HG02840 (cell line): ENCODE data around the gene FBN1.

ENCODE experiments used
- ATAC-seq: cut with Tn5 transposase; IDR thresholded peaks from one replicate; pipeline ENCODE4 v1.9.1; 2021; ENCODE audit warnings: mild to moderate bottlenecking, moderate library complexity, moderate number of reproducible peaks; ENCODE audit not compliant: unreplicated experiment, low FRiP score

Gene FBN1

DNA sequence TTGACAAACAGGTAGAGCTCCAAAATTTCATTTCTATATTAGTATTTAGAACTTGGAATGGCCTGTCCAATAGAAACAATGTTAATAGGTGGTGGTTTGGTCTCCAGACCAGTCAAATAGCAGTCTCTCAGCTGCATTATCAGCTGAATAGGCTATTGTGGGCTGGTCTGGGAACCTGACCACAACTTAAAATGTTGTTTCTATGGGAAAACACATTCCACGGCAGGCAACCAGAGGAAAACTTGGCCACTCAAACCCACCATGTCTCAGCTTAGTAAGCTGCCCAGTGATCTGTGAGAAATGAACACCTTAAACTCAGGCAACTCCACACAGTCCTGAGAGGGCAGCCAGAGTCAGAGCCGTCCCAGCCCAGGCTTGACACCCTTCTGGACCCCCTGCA, 20.4 kb downstream of the FBN1 start:
- no peak for ATAC-seq

DNA sequence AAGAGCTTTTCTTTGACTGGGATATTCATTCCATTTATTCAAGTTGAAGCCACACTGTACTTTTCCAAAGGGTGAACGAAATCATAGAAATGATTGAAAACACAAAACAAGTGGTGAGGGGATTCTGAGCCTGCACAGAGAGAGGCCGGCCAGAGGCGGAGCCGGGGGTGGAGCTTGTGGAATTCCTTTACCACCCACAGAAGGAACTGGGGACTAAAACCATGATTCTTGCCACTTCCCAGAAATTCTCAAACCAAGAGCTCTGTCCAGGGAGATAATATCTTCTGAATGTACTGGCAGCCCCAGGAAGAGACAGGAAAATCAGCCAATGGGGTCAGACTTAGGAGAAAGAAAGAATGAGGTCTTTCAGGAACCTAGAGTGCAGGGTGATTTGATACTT, 20.8 kb downstream of the FBN1 start:
- no peak for ATAC-seq

DNA sequence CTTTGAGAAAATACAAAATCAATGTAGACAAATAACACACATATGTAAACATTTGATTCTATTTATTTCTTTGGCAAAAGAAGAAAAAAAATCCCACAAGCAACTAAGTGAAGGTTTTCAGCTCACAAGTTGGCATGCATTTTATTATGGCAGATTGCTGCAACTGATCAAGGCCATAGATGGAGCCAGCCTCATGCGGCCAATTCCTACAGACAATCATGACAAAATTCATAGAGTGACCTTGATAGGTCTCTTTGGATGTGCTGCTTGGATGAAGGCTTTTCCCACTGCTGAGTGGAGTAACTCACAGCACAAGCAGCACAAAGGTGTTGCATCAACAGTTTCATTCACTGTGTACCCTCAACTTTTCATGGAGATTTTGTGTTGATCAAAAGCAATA, 22.1 kb downstream of the FBN1 start:
- no peak for ATAC-seq

DNA sequence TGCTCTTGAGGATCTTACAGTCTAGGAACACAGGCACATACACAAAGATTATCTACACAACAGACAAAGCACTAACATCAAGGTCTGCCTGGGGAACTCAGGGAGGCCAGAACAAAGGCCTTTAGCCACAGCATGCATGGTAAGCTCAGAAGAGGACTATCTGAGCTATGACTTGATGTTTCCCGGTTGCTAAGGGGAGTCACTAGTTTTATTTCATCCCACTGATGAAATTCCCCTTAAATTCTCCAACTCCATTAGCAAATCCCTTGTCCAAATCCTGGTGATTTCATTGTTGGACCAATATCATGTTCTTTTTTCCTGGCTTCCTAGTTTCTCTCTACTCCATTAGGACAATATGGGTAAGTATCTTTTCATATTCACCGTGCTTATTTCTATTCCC, 23.3 kb downstream of the FBN1 start:
- ATAC-seq, result no peak

DNA sequence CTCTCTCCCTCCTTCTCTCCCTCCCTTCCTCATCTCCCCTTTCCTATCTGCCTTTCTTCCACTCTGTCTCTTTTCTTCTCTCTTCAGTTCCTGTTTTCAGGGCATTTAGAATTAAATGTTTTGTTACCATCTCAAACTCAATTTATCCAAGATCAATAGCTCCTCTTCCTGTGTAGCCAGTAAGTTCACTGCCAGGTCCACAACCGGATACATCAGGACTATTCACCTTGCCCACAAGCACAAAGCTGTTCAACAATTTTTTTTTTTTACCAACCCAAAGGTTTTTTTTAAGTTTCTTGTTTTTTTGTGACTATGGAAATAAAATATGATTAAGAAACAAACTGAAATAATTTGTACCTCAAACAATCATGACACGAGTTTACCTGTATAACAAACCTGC, 26.1 kb downstream of the FBN1 start:
- ATAC-seq, result no peak

DNA sequence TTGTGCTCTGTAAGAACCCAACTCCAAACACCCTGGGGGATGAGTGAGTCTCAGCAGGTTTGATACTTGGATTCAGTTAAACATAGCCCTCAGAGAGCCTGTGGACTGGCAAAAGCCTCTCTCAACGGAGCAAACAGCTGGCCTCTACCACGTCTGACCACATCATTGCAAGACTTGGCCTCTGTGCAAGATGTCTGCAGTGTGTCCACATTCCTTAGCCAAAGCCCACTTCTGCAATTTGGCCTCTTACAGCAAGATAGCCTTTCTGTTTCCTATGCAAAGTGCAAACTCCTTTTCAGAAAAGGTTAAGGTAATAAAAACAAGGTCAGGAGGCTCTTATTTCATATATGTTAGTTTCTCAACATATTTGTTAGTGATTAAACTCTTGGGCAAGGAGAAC, 27.9 kb downstream of the FBN1 start:
- ATAC-seq, result no peak

DNA sequence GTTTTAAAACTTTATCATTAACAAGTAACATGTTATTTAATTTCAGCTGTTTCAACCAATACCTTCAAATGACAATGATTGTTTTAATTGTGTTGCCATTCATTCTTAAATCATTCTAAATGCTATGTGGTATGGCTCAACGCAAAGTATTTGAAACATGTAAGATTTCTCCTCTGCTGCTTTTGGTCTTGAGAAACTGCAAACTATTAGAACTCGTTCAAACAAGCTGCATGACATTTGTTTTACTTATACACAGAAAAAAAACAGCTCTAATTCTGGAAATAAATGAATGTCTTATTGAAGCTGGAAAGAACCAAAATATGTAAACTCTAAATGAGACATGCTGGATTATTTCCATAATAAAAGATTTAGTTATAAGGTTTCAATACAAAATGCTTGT, 29.3 kb downstream of the FBN1 start:
- no peak for ATAC-seq

DNA sequence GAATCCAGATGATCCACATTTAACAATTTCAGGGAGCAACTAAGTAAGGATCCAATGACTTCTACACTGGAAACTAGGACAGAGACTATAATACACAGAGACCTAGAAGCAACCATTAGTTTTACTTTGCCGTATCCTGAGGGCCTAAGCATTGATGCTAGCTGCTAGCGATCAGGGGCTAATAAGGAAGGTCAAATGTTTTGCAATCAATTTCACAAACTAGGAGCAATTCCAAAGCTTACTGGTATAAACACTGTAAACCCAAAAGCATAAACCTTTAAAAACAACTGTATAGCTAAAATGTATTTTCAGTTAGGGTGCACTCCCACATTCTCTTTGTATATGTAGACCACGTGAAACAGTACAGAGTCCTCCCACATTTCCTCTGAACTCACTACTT, 31.5 kb downstream of the FBN1 start:
- no peak for ATAC-seq

DNA sequence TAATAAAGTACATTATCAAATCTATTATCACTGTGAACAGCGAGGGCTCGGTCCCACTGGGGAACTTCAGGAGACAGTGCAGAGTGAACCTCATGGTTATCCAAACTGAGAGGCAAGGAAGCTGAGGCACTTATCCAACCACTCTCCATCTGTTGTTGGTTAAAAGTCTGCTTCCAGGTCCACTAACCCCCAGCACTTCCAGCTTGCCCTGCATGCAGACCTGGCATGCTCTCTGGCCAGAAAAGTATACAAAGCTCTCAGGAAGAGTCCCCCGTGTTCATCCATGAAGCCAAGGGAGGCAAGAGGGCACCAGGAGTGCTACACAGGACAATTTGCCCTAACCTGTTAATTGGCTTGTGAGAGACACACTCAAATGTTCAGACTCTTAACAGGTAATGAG, 36.0 kb downstream of the FBN1 start:
- ATAC-seq, result no peak

DNA sequence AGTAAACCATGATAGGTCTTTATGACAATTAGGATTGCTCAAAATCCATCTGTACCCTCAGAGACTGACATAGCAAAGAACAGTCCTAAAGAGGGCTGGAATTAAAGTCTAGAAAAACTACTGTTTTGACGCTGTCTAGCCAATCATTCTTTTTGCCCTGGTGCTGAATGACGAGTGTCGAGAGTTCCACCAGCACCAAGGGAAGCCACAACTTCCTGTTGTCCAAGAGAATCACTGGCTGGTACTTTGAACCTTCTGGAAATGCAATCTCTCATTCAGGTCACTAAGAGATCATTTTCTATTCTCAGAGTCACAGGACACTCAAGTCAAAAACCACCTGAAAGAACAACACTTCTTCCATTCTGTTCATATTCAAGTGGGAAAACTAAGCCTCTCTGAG, 37.7 kb downstream of the FBN1 start:
- no peak for ATAC-seq

DNA sequence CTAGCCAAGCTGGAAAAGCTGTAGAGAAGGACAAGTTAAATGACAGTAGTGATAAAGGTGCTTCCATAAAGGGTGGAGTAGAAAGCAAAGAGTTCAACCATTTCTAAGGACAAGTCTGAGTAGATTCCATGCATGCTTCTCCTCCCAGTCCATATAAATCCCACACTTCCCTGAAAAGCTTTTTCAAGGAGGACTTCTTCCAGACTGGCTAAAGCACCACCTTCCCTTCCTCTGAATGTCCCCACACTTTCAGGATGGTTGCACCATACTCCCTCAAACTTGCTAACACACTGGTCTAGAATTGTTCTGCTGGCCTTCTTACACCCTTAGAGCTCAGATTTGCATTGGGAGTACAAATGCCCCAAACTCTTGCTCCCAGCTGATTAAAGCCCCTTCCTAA, 40.9 kb downstream of the FBN1 start:
- no peak for ATAC-seq

DNA sequence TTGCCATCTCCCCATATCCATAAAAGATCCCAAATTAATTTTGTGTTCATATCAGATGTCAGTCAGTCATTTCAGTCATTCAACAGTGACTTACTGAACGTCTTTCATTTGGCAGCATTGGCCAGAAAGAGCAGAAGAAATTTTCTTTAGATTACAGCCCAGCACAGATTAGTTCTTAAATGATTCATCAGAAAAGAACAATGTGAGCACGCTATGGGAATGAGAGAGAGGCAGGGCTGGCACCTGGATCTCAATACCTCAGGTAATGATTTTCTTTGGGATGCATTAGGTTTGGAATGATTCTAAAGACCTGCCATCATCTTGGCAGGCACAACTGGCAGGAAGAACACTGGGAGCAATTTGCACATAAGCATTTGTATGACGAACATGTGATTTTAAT, 41.6 kb downstream of the FBN1 start:
- ATAC-seq, result no peak

DNA sequence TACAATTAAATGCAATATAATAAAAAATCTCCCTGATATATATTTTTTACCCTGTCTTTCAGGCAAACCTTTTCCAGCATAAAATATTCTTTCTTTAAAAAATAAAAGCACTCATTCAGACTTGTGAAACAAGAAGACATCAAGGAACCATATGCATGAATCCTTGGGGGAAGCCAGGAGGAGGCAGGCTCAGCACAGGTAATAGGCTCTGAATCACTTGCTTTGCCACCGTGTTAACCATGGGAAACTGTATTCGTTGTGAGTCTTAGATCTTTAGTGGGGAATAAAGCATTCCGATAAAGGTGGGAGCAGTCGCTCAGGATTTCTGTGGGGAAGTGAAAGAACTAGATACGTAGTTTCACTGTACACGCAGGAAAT, 42.4 kb downstream of the FBN1 start:
- ATAC-seq, result no peak

DNA sequence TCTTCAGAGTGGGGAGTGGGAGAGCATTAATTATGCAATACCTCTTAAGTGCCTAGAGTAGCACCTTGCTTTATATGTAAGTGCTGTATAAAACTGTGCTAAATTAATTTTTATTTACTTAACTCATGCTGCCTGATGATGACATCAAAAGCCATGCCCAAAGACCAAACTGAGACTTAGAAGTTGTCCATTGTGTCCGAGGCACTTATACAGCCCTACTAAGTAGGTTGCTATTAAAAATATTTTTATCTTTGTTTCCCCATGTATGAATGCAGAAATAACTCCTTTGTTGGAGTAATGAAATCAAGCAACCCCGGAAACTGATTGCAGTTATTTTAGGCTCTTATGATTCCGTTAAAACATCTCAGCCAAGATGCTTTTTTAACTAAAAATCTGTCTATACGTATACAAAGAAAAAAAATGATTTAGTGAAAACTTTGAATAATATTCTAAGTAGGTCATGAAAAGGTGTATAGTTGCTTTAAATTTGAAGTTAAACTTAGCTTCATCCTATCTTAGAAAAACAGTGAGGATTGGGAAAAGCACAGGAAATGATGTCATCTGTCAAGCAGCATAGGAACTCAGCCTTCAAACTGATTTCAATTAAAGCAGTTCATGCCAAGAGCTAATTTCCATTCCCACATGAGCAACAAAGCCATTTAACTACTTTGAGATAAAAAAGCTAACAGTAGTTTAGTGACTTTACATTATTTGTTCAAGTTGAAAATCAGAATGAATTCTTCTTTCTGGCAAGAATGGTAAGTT, 43.0 kb downstream of the FBN1 start:
- no peak for ATAC-seq

DNA sequence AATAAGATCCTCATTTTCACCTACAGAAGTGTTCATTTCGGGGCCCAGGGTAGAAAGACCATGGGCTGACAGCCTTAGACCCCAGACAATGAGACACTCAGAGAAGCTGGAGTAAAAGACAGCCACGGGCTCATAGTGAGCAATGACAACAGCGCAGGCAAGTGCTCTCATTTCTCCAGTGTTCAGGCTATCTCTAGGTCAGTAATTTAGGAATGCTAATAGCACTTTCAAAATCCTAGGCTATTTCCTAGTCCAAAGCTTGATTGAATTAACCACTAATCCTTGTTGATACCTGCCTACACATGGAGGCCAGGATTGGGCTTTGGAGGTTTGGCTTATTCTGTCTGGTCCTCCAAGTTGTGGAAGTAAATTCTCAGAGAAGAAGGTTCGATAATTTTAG, 44.4 kb downstream of the FBN1 start:
- ATAC-seq, result no peak

DNA sequence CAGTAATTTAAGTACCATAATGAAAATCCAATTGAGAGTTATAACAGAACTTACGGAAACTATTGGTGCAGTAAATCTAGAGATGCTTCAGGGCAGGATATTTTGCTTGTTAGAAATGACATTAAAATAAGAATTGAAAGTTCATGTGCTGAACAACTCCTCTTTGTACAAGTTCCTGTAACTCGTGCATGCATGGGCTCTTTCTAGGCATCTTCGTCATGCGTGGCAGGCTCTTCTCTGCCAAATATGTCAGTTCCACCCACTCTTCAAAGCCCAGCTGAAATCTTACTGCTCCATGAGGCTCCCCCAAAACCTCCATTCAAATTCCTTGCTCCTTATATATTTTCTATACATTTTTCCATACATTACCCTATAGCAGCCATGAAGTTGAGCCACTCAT, 48.7 kb downstream of the FBN1 start:
- no peak for ATAC-seq

DNA sequence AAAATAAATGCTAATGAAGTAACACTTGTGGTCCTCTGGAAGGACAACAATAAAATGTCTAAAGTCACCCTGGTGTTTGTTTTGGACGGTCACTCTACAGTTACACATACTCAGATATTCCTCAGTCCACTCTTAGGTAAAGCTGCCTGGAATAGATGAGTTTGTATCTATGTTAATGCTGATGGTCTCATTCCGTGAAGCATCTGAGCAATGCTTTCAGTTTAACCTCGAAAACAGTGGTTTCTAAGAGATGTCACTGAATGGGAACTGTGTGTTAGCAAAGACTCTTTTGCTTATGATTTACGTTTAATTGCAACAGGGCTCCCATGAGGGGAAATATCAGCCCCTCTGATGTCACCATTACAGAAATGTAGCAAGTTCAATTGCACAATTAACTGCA, 49.1 kb downstream of the FBN1 start:
- no peak for ATAC-seq

DNA sequence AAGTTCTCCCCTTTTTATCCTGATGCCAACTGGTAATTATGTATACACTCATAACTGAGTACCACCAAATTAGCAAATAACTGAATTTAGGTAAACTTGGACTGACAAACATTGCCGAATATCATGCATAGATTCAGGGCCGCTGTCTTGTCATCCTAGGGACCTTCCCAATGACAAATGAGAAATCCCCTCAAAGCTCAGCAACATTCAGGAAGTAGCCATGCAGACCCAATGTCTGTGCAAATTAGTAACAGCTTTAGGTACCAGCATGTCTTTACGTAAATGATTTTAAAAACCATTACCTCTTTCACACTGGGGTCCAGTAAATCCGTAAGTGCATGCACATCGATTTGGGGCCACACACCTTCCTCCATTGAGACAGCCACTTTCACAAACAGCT, 49.5 kb downstream of the FBN1 start:
- no peak for ATAC-seq

DNA sequence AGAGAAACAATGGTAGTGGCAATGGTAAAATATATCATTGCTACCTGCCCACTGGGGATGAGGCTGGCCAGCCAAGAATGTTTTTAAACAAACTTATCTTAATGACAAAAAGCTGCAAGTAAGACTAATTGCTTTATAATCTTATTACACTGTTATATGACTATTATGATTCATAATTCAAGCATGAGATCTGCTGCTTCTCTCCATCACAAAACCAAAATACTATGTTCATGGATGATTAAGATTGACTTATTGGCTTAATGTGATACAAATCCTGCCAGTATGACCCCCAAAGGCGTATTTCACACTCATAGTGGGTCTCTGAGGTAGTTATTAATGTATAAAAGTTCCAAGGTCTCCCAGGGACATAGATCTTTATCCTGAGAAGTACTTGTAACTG, 52.6 kb downstream of the FBN1 start:
- ATAC-seq, result no peak

DNA sequence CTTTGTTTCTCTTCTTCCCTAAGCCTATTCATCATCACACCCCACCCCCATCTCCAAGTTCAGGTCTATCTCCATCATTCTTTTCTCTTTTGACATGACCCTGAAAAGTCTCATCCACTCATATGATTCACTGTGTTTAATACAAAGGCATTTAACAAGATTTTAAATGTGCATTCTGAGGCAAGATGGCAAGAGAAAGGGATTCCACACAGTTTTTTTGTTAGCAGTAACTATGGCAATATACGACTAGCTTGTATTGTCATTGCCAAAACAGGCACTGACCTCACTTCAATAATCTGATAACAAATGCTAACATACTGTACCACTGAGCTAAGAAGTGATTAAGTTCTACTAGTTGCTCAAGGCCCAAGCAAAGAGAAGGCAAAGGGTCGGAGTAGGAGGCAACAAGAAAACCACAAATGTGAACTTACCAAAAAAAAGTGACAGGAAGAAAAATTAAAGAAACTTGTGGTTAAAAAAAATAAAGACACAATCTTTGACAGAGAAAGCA, 53.2 kb downstream of the FBN1 start:
- ATAC-seq, result no peak

DNA sequence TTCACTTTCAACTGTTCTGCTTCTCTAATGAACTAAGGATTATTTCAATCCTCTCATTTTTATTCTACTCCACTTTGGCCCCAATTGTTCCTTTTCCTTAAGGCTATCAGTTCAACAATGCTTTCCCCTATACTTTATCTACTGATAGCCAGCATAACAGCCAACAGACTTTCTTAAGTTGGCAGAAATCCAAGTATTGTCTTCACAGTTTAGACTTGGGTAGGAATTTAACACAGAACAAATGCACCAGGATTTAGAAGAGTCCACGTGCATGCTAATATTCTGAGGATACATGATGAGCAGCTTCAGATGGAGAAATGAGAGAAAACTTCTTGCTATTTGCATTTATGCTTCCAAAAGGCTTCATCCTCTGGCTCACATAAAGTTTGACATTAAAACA, 54.8 kb downstream of the FBN1 start:
- ATAC-seq, result no peak

DNA sequence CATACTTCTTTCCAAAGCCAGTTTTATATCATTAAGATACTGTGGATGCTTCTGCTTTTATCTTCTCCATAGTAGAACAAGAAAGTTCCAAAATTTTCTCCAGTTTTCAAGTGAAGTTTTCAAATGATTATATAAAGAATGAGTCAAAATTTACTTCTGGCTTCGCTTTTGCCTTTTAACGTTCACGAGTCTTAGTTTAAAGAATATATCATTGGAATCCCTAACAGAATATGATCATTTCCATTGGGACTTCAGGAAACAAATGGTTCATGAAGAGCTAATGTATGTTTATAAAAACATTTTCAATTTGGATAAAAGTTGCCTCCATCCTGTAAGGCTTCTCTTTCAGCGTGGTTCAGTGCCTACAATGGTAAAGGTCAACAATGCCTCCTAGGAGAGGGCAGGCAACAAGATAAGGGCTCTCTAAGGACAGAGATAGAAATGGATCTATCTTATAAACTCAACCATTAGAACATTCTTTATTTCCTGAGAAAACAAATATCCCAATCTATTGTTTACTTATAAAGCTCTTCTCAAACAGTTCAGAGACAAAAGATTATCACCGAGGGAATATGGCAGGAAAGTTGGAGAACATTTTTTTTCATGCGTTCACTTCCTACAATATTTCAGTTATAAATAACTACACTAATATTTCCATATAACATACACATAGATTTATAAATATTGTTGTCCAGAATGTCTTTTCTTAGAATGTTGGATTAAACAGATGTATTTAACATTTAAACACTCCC, 60.5 kb downstream of the FBN1 start:
- ATAC-seq, result no peak
